Kidney epithelial cell (primary cell): ENCODE data around the gene TSPAN16. TPM values are rescaled to one million over a fixed set of nuclear protein-coding genes. Genes with fewer than 3 reads are reported as not detected.
A peak's percentile ranks its signal among the peaks of the same experiment; 100 is the strongest.
"Not testable (repeated sequence)": the region's sequence is repeated elsewhere in the genome, so short reads cannot be mapped to it uniquely, and the experiment has no call there.

Experiments
- DNase-seq: peaks from one replicate; pipeline ENCODE4 v3.0.0-alpha.2; 2010; ENCODE audit warnings: low read depth
- H3K27me3 ChIP-seq: 2 replicates; pipeline ENCODE4 v1.6.0; 2011; ENCODE audit warnings: low read length; ENCODE audit not compliant: control insufficient read depth, insufficient read depth
- H3K36me3 ChIP-seq: 2 replicates; pipeline ENCODE4 v1.5.1; 2011; ENCODE audit warnings: low read length; ENCODE audit not compliant: control insufficient read depth, insufficient read depth
- H3K4me3 ChIP-seq: 2 replicates; pipeline ENCODE4 v1.5.1; 2011; ENCODE audit warnings: low read depth, mild to moderate bottlenecking, control low read depth, low read length
- total RNA-seq: library from RNA; depleted of rRNA; stranded (reverse); fragments of >200 nt; gene quantifications from 2 replicates; pipeline ENCODE4 v1.2.3, GENCODE V29; 2015
- TF ChIP-seq, protein P1 (sequence below): IDR thresholded peaks from 2 replicates; pipeline ENCODE4 v1.5.1; 2011; ENCODE audit warnings: mild to moderate bottlenecking, moderate library complexity, low read length, control low read depth, inconsistent platforms; ENCODE audit not compliant: insufficient read depth, poor library complexity, severe bottlenecking

Gene TSPAN16
- total RNA-seq, 1 donor from 2014 or later, result not detected

DNA sequence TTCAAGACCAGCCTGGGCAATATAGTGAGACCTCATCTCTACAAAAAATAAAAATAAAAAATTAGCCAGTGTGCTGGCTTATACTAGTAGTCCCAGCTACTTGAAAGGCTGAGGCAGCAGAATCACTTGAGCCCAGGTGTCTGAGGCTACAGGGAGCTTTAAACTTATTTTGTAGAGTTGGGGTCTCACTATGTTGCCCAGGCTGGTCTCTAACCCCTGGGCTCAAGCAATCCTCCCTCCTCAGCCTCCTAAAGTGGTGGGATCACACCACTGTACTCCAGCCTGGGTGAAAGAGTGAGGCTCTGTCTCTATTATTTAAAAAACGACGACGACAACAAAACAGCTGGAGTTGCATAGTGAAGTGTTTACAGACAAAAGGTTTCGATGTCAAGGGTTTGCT lies 35.5 kb downstream of the TSPAN16 start:
- TF ChIP-seq, protein P1, sequence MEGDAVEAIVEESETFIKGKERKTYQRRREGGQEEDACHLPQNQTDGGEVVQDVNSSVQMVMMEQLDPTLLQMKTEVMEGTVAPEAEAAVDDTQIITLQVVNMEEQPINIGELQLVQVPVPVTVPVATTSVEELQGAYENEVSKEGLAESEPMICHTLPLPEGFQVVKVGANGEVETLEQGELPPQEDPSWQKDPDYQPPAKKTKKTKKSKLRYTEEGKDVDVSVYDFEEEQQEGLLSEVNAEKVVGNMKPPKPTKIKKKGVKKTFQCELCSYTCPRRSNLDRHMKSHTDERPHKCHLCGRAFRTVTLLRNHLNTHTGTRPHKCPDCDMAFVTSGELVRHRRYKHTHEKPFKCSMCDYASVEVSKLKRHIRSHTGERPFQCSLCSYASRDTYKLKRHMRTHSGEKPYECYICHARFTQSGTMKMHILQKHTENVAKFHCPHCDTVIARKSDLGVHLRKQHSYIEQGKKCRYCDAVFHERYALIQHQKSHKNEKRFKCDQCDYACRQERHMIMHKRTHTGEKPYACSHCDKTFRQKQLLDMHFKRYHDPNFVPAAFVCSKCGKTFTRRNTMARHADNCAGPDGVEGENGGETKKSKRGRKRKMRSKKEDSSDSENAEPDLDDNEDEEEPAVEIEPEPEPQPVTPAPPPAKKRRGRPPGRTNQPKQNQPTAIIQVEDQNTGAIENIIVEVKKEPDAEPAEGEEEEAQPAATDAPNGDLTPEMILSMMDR, result no peak
- no peak overlapping the region for H3K4me3 ChIP-seq
- H3K36me3 ChIP-seq, result peaks cover 2% of the 10 kb centered on the region
- no peaks in the 10 kb centered on the region for H3K27me3 ChIP-seq
- no peak for DNase-seq

DNA sequence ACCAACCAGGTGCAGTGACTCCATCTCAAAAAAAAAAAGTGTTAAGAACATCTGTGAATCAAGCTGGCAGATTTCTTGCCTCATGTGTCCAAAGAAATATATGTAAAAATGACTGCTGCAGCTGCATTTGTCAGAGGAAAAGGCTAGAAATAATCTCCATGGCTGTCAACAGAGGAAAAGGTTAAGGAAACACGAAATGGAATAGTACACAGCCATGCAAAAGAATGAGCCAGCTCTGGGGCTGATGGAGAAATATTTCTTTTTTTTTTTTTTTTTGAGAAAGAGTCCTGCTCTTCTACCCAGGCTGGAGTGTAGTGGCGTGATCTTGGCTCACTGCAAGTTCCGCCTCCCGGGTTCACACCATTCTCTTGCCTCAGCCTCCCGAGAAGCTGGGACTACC lies 36.9 kb downstream of the TSPAN16 start:
- no peaks in the 10 kb centered on the region for H3K27me3 ChIP-seq
- DNase-seq, result no peak
- TF ChIP-seq, protein P1, result no peak
- H3K4me3 ChIP-seq, result no peak overlapping the region
- peaks cover 2% of the 10 kb centered on the region for H3K36me3 ChIP-seq

DNA sequence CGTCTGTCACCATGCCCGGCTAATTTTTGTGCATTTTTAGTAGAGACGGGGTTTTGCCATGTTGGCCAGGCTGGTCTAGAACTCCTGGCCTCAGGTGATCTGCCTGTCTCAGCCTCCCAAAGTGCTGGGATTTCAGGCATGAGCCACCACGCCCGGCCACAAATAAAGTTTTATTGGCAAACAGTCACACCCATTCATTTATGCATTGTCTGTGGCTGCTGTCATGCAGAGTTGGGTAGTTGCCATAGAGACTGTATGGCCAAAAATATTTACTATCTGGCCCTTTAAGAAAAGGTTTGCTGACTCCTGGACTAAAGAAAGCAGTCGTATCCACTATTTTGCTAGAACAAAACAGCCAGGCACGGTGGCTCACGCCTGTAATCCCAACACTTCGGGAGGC lies 37.9 kb downstream of the TSPAN16 start:
- H3K27me3 ChIP-seq, H3K4me3 ChIP-seq, DNase-seq, H3K36me3 ChIP-seq: not testable (repeated sequence)

DNA sequence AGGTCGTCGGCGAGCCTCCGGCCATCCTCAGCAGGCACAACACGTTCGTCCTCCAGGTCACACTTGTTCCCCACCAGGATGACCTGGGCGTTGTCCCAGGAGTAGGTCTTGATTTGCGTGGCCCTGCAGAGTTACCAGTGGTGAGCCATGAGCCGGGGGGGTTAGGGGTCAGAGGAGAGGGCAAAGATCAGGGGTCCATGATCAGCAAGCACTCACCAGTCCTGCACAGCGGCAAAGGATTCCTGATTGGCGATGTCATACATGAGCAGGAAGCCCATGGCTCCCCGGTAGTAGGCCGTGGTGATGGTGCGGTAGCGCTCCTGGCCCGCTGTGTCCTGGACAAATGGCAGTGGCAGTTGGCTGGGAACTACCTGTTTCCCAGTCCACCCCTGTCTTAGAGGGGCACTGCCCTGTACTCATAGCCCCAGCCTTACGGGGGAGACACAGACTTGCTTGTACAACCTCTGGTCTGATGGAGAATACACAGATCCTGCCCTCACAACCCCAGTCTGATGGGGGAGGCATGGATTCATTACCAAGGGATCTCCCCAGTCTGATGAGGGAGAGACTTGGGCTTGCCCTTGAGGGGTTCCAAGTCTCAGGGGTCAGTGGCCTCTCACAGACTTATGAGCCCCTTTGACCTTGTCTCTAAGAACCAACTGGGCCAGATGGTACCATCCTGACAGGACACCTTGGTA lies 39.6 kb downstream of the TSPAN16 start:
- no peaks in the 10 kb centered on the region for H3K27me3 ChIP-seq
- DNase-seq, result no peak
- no peak overlapping the region for H3K4me3 ChIP-seq
- H3K36me3 ChIP-seq, result peaks cover 2% of the 10 kb centered on the region
- TF ChIP-seq, protein P1, result no peak

DNA sequence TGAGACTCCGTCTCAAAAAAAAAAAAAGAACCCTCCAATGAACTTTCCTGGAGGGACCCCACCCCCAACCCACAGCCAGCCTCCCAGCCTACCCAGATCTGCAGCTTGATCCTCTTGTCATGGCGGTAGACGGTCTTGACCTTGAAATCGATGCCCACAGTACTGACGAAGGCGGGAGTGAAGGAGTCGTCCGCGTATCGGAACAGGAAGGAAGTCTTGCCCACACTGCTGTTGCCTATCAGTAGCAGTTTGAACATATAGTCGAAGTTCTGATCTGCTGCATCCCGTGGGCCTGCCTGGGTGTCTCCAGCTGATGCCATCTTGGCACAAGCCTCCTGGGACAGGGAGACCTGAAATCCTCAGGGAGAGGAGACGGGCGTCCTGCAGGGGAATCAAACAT lies 41.1 kb downstream of the TSPAN16 start:
- H3K4me3 ChIP-seq, result no peak overlapping the region
- H3K27me3 ChIP-seq, result no peaks in the 10 kb centered on the region
- TF ChIP-seq, protein P1, result no peak
- DNase-seq, result no peak
- peaks cover 3% of the 10 kb centered on the region for H3K36me3 ChIP-seq

DNA sequence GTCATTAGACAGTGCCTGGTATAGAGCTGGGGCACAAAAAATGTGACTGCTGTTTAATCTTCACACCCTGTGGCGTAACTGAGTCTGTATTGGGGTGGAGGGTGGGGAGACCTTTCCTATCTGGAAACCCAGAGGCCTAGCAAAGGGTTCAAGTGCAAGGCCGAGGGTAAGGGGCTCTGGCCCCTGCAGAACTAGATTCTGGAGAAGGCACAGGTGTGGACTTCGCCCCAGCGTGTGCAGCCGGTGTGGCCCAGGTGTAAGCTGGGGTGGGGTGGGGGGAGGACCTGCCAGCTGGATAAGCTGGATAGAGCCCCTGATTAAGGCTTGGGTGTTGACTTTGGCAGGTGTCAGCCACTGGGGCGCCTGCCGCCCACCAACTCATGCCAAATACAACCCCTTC lies 42.2 kb downstream of the TSPAN16 start:
- Histone ChIP-seq H3K27me3 (no peaks in the 10 kb centered on the region), H3K4me3 (peak overlapping the region; percentile 79), H3K36me3 (peaks cover 3% of the 10 kb centered on the region)
- TF ChIP-seq, protein P1, result no peak
- DNase-seq, result no peak
